HG02571 (cell line): ENCODE measurements around the gene OPCML.

Source experiments
- ATAC-seq: cut with Tn5 transposase; IDR thresholded peaks from one replicate; pipeline ENCODE4 v1.9.1; 2021; ENCODE audit warnings: mild to moderate bottlenecking, moderate library complexity; ENCODE audit not compliant: unreplicated experiment

Gene OPCML

GRCh38 chr11:132605825-132606570, 926.3 kb downstream of the OPCML start:
- no peak for ATAC-seq

- no peak for ATAC-seq
Measured at GRCh38 chr11:132604431-132604830, 927.9 kb downstream of the OPCML start.

GRCh38 chr11:132601875-132602274, 930.4 kb downstream of the OPCML start:
- ATAC-seq, result no peak

- ATAC-seq, result no peak
Measured at GRCh38 chr11:132595711-132596134, 936.6 kb downstream of the OPCML start.

GRCh38 chr11:132595246-132595645, 937.1 kb downstream of the OPCML start:
- no peak for ATAC-seq

GRCh38 chr11:132590986-132591385, 941.3 kb downstream of the OPCML start:
- ATAC-seq, result no peak

- ATAC-seq, result no peak
Measured at GRCh38 chr11:132590554-132590953, 941.7 kb downstream of the OPCML start.

GRCh38 chr11:132589791-132590190, 942.5 kb downstream of the OPCML start:
- no peak for ATAC-seq

GRCh38 chr11:132588366-132588765, 943.9 kb downstream of the OPCML start:
- no peak for ATAC-seq

GRCh38 chr11:132587716-132588115, 944.6 kb downstream of the OPCML start:
- ATAC-seq, result no peak

- no peak for ATAC-seq
Measured at GRCh38 chr11:132586801-132587200, 945.5 kb downstream of the OPCML start.

GRCh38 chr11:132579634-132580327, 952.5 kb downstream of the OPCML start:
- no peak for ATAC-seq

- no peak for ATAC-seq
Measured at GRCh38 chr11:132579136-132579535, 953.2 kb downstream of the OPCML start.

- ATAC-seq, result no peak
Measured at GRCh38 chr11:132578580-132578979, 953.7 kb downstream of the OPCML start.

- ATAC-seq, result no peak
Measured at GRCh38 chr11:132576706-132577105, 955.6 kb downstream of the OPCML start.

GRCh38 chr11:132564091-132564885, 968.0 kb downstream of the OPCML start:
- no peak for ATAC-seq

- ATAC-seq, result no peak
Measured at GRCh38 chr11:132563050-132563449, 969.3 kb downstream of the OPCML start.

GRCh38 chr11:132561937-132562336, 970.4 kb downstream of the OPCML start:
- no peak for ATAC-seq

GRCh38 chr11:132559331-132560036, 972.8 kb downstream of the OPCML start:
- ATAC-seq, result no peak

- ATAC-seq, result no peak
Measured at GRCh38 chr11:132556316-132556715, 976.0 kb downstream of the OPCML start.

GRCh38 chr11:132555617-132556016, 976.7 kb downstream of the OPCML start:
- no peak for ATAC-seq
